LNCAP (cell line): Measurements from ENCODE around the gene SLC15A2.

Experiments
- TF ChIP-seq, protein P1 (sequence below): fragments of 450-650 bp; IDR thresholded peaks from 2 replicates; pipeline ENCODE4 v1.5.1; 2017; ENCODE audit warnings: mild to moderate bottlenecking

Gene SLC15A2

DNA sequence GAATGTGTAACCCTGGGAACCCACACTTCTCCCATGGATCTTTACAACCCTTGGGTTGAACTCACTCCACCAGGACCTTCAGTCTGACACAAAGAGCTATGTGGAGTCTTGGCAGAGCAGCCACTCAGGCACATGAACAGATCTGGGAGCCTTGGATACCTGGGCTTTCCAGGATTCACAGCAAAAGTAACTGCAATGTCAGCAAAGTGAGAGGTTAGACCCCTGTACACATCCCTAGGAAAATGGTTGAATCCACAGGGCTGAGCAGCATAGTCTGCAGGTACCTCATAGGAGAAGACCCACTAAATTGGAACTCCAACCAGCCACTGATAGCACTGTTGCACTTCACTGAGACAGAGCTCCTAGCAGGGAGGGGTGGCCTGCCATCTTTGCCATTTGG lies 68.2 kb downstream of the SLC15A2 start:
- TF ChIP-seq, protein P1, sequence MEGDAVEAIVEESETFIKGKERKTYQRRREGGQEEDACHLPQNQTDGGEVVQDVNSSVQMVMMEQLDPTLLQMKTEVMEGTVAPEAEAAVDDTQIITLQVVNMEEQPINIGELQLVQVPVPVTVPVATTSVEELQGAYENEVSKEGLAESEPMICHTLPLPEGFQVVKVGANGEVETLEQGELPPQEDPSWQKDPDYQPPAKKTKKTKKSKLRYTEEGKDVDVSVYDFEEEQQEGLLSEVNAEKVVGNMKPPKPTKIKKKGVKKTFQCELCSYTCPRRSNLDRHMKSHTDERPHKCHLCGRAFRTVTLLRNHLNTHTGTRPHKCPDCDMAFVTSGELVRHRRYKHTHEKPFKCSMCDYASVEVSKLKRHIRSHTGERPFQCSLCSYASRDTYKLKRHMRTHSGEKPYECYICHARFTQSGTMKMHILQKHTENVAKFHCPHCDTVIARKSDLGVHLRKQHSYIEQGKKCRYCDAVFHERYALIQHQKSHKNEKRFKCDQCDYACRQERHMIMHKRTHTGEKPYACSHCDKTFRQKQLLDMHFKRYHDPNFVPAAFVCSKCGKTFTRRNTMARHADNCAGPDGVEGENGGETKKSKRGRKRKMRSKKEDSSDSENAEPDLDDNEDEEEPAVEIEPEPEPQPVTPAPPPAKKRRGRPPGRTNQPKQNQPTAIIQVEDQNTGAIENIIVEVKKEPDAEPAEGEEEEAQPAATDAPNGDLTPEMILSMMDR = no peak

DNA sequence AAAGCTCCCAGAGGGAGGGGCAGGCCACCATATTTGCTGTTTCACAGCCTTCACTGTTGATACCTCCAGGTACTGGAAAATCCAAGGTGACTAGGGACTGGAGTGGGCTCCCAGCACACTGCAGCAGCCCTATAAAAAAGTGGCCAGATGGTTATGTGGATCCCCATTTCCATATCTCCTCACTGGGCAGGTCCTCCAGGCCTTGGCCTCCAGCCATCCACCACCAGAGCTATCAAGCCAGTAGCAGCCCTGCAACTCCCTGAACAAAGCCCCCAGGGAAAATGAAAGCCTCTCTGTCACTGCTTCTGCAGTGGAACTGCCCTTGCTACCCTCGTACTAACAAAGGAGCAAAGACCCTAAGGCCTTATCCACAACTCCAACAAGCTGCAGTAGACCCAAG lies 69.4 kb downstream of the SLC15A2 start:
- TF ChIP-seq, protein P1 = no peak

DNA sequence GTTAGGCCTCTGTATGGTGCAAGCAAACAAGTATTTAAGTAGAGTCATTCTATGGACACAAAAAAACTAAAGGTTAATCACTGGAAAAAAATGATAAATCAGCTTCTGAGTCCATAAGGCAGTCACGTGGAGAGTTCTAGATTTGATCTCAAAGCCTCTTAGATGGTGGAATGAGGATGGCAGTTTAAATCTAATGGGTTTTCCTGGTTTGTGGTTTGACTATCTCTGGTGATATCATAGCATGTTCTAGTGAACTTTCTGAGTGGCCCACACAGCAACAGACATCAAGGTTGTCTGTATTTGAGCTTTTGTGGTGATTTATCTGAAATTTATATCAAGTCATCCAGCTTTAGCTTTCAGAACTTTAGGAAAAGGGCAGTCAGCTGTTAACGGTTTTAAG lies 75.4 kb downstream of the SLC15A2 start:
- TF ChIP-seq, protein P1 = no peak

DNA sequence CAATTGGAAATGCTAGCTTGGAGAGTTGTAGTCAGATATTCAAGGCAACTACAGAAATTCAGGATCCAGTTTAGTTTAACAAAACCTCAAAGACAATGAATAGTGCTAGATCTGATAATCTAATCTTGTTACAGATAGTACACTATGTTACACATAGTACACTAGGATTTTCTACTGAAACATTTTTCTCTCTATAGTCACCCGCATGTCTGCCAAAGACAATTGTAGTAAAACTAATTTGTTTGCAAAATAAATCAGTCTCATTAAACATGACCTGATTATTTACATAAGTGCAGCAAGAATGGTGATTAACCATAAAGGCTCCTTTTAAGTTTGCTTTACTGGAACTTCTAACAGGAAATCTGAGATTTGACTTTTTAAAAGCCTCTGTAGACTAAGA lies 75.8 kb downstream of the SLC15A2 start:
- TF ChIP-seq, protein P1 = no peak

DNA sequence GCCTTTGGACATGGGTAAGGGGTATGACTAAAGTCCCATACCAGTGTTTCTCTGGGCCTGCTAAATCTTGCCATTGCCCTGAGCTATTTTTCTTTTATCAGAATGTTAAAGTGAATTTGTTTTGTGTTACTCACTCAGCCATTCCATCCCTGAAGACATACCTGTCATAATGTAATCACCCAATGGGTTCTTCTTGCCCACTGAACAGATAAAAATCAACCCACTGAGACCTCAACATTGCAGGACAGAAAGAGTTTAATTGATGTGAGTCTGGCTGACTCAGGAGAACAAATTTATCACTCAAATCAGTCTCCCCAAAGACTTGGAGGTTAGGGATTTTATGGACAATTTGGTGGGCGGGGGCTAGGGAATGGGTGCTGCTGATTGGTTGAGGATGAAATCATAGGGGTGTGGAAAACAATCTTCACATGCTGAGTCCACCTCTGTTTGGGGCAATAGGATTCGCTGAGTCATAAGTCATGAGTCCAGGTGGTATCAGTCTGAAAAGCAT lies 80.5 kb downstream of the SLC15A2 start:
- TF ChIP-seq, protein P1 = no peak

DNA sequence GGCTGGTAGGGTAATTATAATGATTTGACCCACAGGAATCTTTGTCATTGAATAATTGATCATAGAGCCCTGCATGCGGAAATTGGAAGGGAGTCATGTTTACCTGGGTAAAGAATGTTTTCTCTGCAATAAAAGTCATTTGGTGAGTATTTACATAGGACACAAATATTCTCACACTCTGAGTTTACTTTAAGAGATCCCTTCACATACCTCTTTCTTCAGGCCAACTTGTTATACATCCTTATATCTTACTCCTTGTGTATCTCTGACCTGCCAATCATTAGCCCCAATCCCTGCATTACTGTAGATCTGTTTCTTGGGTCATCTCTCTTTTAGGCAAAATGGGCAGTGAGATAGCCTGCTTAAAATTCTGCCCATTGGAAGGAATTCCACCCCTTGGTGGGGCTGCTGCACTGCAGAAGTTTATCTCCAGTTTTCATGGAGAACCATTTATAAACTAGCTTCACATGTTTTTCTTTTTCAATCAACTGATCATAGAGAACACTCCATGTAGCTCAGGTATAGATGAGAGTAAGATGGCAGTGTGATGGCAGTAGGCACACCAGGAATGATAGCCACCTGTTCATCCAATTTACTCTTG lies 81.6 kb downstream of the SLC15A2 start:
- TF ChIP-seq, protein P1 = no peak

DNA sequence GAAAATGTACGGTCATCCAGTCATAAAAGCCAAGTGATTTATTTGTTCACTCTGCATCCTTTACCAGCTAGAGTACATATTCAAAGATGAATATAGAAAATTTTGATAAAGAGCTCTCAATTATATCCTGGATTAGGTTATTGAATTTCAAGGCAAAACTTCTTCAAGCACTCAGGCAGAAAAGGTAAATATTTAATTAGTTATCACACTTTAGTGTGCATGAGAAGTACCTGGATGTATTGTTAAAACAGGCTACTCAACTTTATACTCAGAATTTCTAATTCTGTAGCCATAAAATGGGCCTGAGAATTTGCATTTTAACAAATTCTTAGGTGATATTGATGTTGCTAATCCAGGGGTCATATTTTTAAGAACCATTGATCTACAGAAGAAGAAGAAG lies 82.5 kb downstream of the SLC15A2 start:
- TF ChIP-seq, protein P1 = no peak

DNA sequence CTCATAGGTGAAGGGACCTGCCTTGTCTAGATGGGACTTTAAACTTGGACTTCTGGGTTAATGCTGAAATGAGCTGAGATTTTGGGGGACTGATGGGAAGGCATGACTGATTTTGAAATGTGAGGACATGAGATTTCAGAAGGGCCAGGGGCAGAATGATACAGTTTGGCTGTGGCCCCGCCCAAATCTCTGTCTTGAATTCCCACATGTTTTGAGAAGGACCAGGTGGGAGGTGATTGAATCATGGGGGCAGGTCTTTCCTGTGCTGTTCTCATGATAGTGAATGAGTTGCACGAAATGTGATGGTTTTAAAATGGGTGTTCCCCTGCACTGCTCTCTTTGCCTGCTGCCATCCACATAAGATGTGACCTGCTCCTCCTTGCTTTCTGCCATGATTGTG lies 85.0 kb downstream of the SLC15A2 start:
- TF ChIP-seq, protein P1 = no peak
